HG03139 (cell line): ENCODE data around the gene NTM.

Source experiments
- ATAC-seq: cut with Tn5 transposase; IDR thresholded peaks from one replicate; pipeline ENCODE4 v1.9.1; 2021; ENCODE audit not compliant: unreplicated experiment

NTM gene

GRCh38 chr11:132125988-132126871 is 755.8 kb downstream of the NTM start:
- no peak for ATAC-seq

GRCh38 chr11:132126973-132127899 is 756.8 kb downstream of the NTM start:
- ATAC-seq, result no peak

- ATAC-seq, result no peak
Measured at GRCh38 chr11:132127900-132128288, 757.5 kb downstream of the NTM start.

- ATAC-seq, result no peak
Measured at GRCh38 chr11:132131047-132131446, 760.6 kb downstream of the NTM start.

GRCh38 chr11:132131961-132132360 is 761.5 kb downstream of the NTM start:
- ATAC-seq, result no peak

- ATAC-seq, result no peak
Measured at GRCh38 chr11:132134322-132134721, 763.9 kb downstream of the NTM start.

- no peak for ATAC-seq
Measured at GRCh38 chr11:132137289-132137980, 767.0 kb downstream of the NTM start.

GRCh38 chr11:132137981-132138313 is 767.5 kb downstream of the NTM start:
- no peak for ATAC-seq

GRCh38 chr11:132139181-132139580 is 768.8 kb downstream of the NTM start:
- no peak for ATAC-seq

- no peak for ATAC-seq
Measured at GRCh38 chr11:132140056-132140455, 769.6 kb downstream of the NTM start.

- ATAC-seq, result no peak
Measured at GRCh38 chr11:132142121-132142520, 771.7 kb downstream of the NTM start.

- ATAC-seq, result no peak
Measured at GRCh38 chr11:132142554-132142953, 772.1 kb downstream of the NTM start.

GRCh38 chr11:132147464-132147863 is 777.0 kb downstream of the NTM start:
- ATAC-seq, result no peak

GRCh38 chr11:132154781-132155180 is 784.4 kb downstream of the NTM start:
- no peak for ATAC-seq

GRCh38 chr11:132158091-132158490 is 787.7 kb downstream of the NTM start:
- no peak for ATAC-seq

- no peak for ATAC-seq
Measured at GRCh38 chr11:132158696-132159095, 788.3 kb downstream of the NTM start.

GRCh38 chr11:132161403-132162078 is 791.1 kb downstream of the NTM start:
- no peak for ATAC-seq

GRCh38 chr11:132168344-132168981 is 798.0 kb downstream of the NTM start:
- no peak for ATAC-seq

- no peak for ATAC-seq
Measured at GRCh38 chr11:132171031-132171430, 800.6 kb downstream of the NTM start.
